H1 (cell line): ENCODE measurements around the gene CROCC2. TPM values are rescaled to one million over a fixed set of nuclear protein-coding genes. Genes with fewer than 3 reads are reported as not detected.

Source experiments
- CBX5 ChIP-seq: fragments of 300-800, 300-1000 bp; sonication (generic); IDR thresholded peaks from 2 replicates; pipeline ENCODE4 v1.7.1; 2016; ENCODE audit warnings: antibody characterized with exemption, low read length, low read depth
- CTCF ChIP-seq, 3 experiments: IDR thresholded peaks; 1 replicate in 2 of 3; 2 replicates in 1 of 3; pipeline versions ENCODE4 v1.5.1 to v1.6.1; 2011; ENCODE audit warnings: low read length in 3 of 3, mild to moderate bottlenecking in 3 of 3, inconsistent platforms in 2 of 3, low read depth in 1 of 3, moderate library complexity in 1 of 3; ENCODE audit not compliant: insufficient read depth in 1 of 3; ENCODE audit errors: control extremely low read depth in 1 of 3
- FOSL1 ChIP-seq: IDR thresholded peaks from 2 replicates; pipeline ENCODE4 v1.6.1; 2011; ENCODE audit warnings: mild to moderate bottlenecking, low read depth, low read length, moderate library complexity; ENCODE audit not compliant: insufficient read depth
- HDAC6 ChIP-seq: IDR thresholded peaks from one replicate; pipeline ENCODE4 v1.7.1; 2012; ENCODE audit warnings: low read depth, mild to moderate bottlenecking, inconsistent platforms, low read length, moderate library complexity
- JUND ChIP-seq: IDR thresholded peaks from 2 replicates; pipeline ENCODE4 v1.6.1; 2011; ENCODE audit warnings: mild to moderate bottlenecking, improper control_type of control experiment, low read length
- RNF2 ChIP-seq: fragments of 200-900, 300-1000 bp; sonication (generic); IDR thresholded peaks from 2 replicates; pipeline ENCODE4 v1.7.1; 2016; ENCODE audit warnings: borderline replicate concordance, low read depth, mild to moderate bottlenecking, antibody characterized with exemption, low read length; ENCODE audit not compliant: poor library complexity, severe bottlenecking; ENCODE audit errors: missing control alignments
- RXRA ChIP-seq: IDR thresholded peaks from 2 replicates; pipeline ENCODE4 v1.6.1; 2011; ENCODE audit warnings: low read depth, mild to moderate bottlenecking, low read length, moderate library complexity; ENCODE audit not compliant: insufficient read depth
- SP1 ChIP-seq: IDR thresholded peaks from 2 replicates; pipeline ENCODE4 v1.6.1; 2011; ENCODE audit warnings: low read depth, low read length
- polyA plus RNA-seq, 7 experiments: library from polyadenylated mRNA; depleted of rRNA in 3 of 7; stranded (reverse) in 5 of 7; unstranded in 2 of 7; fragments of >200 nt in 5 of 7; fragments of 200-250 nt in 2 of 7; gene quantifications; 1 replicate in 5 of 7; 2 replicates in 1 of 7; 4 replicates in 1 of 7; pipeline versions ENCODE4 v1.2.1 to v1.2.3, GENCODE V29; 2011 to 2013; ENCODE audit warnings: missing spikeins in 2 of 7, mixed read lengths in 2 of 7
- total RNA-seq: library from RNA; stranded (reverse); fragmentation: NEBNext Ultra II Directional; extraction: Animal tissue kit (Norgen Biotek cat#: 25700); gene quantifications from 2 replicates; pipeline ENCODE4 v1.2.1, GENCODE V29; 2021

Gene CROCC2
- total and polyA plus RNA-seq, 2 of the 8 experiments (the other 6 are each of a cell fraction or from before 2014, with no cell fraction given): not detected

- TF ChIP-seq HDAC6: no peak
- no peak for TF ChIP-seq RXRA
- no peak for TF ChIP-seq JUND
- no peak for TF ChIP-seq CTCF (IDR thresholded peaks at IDR 0.05; ENCODE audit: control extremely low read depth in 1 of 3, insufficient read depth in 1 of 3, low read depth in 1 of 3, low read length in 3 of 3)
- TF ChIP-seq FOSL1: no peak
- TF ChIP-seq RNF2: no peak
- no peak for TF ChIP-seq SP1
- TF ChIP-seq CBX5: no peak
Observed at GRCh38 chr2:241031436-241032165, 125.5 kb downstream of the CROCC2 start (continued).
